ENCODE results near the gene CLTCL1.

DNA sequence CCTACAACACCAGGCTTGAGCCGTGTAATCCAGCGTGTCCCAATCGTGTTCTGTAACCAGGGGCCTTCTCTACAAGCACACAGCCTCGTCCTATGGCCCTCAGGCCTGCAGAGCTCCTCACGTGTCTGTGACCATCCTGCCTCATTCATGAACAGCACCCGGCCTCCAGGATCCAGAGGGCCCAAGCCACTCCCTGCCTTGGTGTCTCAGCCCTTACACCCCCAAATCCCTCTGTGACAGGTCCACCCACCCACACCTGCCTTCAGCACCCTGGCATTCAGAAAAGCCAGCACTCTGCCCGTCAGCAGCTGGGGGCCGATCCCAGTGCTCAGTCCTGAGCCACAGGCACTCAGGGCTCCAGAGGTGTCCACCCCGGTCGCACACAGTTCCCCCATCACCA is 154.6 kb downstream of the CLTCL1 start:
- TF ChIP-seq, protein P1, sequence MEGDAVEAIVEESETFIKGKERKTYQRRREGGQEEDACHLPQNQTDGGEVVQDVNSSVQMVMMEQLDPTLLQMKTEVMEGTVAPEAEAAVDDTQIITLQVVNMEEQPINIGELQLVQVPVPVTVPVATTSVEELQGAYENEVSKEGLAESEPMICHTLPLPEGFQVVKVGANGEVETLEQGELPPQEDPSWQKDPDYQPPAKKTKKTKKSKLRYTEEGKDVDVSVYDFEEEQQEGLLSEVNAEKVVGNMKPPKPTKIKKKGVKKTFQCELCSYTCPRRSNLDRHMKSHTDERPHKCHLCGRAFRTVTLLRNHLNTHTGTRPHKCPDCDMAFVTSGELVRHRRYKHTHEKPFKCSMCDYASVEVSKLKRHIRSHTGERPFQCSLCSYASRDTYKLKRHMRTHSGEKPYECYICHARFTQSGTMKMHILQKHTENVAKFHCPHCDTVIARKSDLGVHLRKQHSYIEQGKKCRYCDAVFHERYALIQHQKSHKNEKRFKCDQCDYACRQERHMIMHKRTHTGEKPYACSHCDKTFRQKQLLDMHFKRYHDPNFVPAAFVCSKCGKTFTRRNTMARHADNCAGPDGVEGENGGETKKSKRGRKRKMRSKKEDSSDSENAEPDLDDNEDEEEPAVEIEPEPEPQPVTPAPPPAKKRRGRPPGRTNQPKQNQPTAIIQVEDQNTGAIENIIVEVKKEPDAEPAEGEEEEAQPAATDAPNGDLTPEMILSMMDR (IDR thresholded peaks at IDR 0.05), result no peak
- TF ChIP-seq POLR2AphosphoS5 (IDR thresholded peaks at IDR 0.05; ENCODE audit: insufficient read depth in 1 of 2, low read depth in 1 of 2) (no peak), POLR2A (IDR thresholded peaks at IDR 0.05) (no peak)
